GM19452 (cell line): Measurements from ENCODE around the gene HYCC2.
"Not testable (repeated sequence)": the region's sequence is repeated elsewhere in the genome, so short reads cannot be mapped to it uniquely, and the experiment has no call there.

Experiments used
- ATAC-seq: cut with Tn5 transposase; IDR thresholded peaks from one replicate; pipeline ENCODE4 v1.9.1; 2021; ENCODE audit not compliant: unreplicated experiment

HYCC2 gene

GRCh38 chr2:201071479-201072200, at the start of gene HYCC2, which contains the start of gene NDUFB3:
TSS of gene HYCC2 (minus strand) at chr2:201071671. CDS start at chr2:201024009, 47,662 bp downstream.
TSS of gene NDUFB3 (plus strand) at chr2:201072001. CDS start at chr2:201078883, 6,882 bp downstream.
- ATAC-seq = peak; percentile 99

- no peak for ATAC-seq
Measured at GRCh38 chr2:201118961-201119854, 47.7 kb upstream of the HYCC2 start.

- ATAC-seq = peak; percentile 43
Measured at GRCh38 chr2:201118121-201118960, 46.9 kb upstream of the HYCC2 start.

DNA sequence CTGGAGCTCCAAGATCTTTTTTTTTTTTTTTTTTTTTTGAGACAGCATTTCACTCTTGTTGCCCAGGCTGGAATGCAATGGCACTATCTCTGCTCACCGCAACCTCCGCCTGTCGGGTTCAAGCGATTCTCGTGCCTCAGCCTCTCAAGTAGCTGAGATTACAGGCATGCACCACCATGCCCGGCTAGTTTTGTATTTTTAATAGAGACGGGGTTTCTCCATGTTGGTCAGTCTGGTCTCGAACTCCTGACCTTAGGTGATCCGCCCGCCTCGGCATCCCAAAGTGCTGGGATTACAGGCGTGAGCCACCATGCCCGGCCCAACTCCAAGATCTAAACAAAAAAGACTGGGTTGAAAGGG, 46.2 kb upstream of the HYCC2 start:
- not testable (repeated sequence) for ATAC-seq

DNA sequence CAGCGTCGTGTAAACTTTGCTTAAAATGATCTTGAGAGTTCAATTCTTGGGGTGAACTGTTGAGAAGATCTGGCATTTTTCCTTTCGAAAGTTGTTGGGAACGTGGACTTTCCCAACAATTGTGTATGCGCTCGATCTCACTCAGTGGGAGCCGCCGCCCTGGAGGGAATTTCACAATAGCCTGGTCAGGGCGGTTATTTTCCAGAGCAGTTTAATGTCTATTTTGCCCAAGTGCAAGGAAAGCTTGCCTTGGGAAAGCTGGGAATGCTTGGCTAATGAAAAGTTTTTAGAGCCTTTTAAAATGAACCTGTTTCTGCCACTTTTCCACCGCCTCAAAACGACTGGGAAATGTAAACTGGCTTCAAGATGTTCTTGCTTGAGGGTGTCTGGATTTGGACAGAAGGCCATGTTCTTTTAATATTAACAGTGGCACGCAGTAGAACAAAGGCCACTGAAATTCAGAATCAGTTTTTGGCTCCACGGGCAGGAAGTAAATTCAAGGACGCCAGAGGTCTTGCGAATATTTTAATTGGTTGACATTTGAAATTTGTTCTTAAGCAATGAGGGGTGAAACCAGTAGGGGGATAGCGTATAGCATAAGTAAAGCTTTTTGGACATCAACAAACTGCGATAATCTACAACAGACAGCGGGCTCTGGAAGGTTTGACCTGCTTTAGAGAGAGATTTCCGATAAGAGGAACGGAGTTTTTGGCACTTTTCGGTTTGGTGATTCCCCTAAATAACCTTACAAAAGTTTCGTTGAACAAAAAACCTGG, 45.7 kb upstream of the HYCC2 start:
- ATAC-seq = no peak

GRCh38 chr2:201116115-201116958, 44.9 kb upstream of the HYCC2 start, which contains the start of gene CFLAR:
TSS of gene CFLAR (plus strand) at chr2:201116164. CDS start at chr2:201129866, 13,702 bp downstream.
- peak; percentile 36 for ATAC-seq

- ATAC-seq = no peak
Measured at GRCh38 chr2:201114846-201115245, 43.4 kb upstream of the HYCC2 start.

DNA sequence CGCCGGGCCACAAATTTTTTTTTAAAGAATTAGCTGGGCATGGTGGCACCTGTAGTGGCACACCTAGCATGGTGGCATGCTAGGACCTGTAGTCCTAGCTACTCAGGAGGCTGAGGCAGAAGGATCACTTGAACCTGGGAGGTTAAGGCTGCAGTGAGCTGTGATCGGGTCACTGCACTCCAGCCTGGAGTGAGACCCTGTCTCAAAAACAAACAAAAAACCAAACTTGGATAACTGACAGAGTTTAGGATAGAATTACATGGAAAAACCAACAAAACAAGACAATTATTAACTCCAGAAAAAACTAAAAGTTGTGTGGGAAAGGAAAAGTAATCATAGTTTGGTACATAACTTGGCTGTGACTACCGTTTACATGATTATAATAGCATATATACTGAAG, 42.9 kb upstream of the HYCC2 start:
- ATAC-seq = no peak

DNA sequence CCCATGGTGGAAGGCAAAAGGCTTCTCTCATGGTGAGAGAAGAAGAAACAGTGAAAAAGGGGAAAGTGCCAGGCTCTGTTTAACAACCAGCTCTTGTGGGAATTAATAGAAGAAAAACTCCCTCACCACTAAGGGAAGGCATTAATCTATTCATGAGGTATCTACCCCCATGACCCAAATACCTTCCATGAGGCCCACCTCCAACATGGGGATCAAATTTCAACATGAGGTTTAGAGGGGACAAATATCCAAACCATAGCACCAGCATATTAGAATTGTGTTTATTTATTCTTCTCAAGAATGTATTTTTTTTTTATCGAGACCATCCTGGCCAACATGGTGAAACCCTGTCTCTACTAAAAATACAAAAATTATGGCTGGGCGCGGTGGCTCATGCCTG, 39.6 kb upstream of the HYCC2 start:
- ATAC-seq = no peak

DNA sequence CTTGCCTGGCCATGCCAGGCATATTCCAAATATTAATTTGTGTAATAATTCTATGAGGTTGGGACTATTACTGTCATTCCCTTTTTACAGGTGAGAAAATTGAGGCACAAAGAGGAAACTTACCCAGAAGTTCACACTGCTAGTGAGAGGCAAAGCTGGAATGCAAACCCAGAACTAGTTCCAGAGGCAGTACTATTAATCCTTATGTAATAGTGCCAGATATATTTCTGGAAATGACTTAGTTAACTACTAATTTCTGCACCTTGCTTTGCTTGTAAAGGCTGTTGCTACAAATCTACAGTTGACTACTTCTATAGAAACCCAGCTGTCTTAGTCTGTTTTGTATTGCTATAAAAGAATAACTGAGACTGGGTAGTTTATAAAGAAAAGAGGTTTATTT, 39.1 kb upstream of the HYCC2 start:
- no peak for ATAC-seq

DNA sequence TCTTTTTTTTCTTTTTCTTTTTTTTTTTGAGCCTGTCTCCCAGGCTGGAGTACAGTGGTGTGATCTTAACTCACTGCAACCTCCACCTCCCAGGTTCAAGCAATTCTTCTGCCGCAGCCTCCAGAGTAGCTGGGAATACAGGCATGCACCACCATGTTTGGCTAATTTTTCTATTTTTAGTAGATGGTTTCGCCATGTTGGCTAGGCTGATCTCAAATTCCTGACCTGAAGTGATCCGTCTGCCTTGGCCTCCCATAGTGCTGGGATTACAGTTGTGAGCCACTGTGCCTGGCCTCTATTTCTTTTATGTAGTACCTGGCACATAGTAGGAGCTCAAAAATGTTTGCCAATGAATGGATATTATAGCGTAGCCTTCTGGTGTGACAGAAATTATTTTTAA, 37.7 kb upstream of the HYCC2 start:
- no peak for ATAC-seq

GRCh38 chr2:201108341-201108740, 36.9 kb upstream of the HYCC2 start:
- ATAC-seq = no peak

- ATAC-seq = no peak
Measured at GRCh38 chr2:201107624-201108023, 36.2 kb upstream of the HYCC2 start.

- ATAC-seq = no peak
Measured at GRCh38 chr2:201105759-201106158, 34.3 kb upstream of the HYCC2 start.

DNA sequence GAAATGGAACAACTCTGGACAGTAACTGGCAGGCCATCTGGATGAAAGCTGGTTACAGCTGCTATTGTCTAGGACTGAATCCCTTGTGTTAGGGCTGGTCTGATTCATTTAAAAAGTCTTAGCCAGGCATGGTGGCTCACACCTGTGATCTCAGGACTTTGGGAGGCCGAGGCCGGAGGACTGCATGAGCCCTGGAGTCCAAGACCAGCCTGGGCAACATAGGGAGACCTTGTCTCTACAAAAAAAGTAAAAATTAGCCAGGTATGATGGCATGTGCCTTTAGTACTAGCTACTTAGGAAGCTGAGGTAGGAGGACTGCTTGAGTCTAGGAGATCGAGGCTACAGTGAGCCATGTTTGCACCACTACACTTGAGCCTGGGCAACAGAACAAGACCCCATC, 29.0 kb upstream of the HYCC2 start:
- ATAC-seq = no peak

- ATAC-seq = no peak
Measured at GRCh38 chr2:201093573-201093972, 22.1 kb upstream of the HYCC2 start.

- ATAC-seq = no peak
Measured at GRCh38 chr2:201090574-201090973, 19.1 kb upstream of the HYCC2 start.

GRCh38 chr2:201084863-201085262, 13.4 kb upstream of the HYCC2 start:
- no peak for ATAC-seq

GRCh38 chr2:201074996-201075395, 3.5 kb upstream of the HYCC2 start:
- no peak for ATAC-seq
